GM19238 (cell line): Measurements from ENCODE around the gene BMPR2.
"Not testable (repeated sequence)": the region's sequence is repeated elsewhere in the genome, so short reads cannot be mapped to it uniquely, and the experiment has no call there.

Experiments used
- DNase-seq: peaks from one replicate; pipeline ENCODE4 v3.0.0; 2011; ENCODE audit warnings: low spot score; ENCODE audit not compliant: insufficient read length

Gene BMPR2

DNA sequence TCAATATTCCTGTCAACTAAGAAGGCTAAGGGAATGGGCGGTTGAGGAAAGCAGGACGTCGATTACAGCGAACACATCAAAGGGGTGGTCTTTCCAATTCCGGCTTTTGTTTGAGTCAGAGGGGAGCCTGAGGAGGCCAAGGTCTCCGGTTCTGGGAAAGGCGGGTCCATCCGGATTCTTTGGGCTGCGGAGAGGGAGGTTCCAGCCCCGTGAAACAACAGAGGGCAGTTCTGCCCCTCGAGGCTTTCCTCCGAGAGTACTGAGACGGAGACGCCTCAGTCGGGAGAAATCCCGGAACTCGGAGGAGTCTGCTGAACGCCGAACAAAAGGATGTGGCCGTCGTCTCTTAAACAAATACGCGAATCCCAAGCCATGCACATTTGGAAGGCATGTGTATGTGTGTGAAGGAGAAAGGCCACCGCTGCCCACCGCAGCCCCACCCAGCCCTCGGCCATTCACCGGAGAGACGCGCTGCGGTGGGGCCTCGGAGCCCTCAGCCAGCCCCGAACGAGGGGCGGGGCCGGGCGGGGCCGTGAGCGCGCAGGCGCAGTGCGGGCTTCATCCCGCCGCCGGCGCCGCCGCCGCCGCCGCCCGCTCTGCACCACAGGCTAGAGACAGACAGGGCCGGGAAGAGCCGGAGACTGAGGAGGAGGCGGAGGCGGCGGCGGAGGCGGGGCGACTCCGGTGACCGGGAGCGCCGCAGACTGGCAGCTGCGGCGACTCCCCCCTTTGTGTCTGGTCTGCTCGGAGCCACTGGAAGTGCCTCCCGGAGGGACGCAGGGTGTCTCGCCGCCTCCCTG, at the start of gene BMPR2:
BMPR2 (plus strand) TSS at position 719 of the 800 bp plus-strand sequence. CDS start 1,148 bp downstream, outside the sequence.
- peak; percentile 61 for DNase-seq

DNA sequence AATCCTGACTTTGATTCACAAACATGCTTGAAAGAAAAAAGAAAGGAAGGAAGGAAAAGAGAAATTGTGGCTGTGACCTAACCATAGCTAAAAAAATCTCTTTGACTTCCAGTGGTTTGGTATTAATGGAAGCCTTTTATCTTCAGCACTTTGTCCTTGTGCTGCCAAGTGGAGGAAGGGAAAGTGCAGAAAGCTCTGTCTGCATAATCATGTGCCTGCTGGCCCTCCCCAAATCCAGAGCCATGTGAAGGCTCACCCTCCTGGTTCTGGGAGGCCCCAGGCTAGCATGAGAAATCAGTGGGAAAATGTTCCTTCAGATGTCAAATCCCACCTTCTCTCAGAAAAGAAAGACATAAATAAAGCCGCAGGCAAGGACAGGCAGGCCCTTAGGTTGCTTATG, 48.3 kb upstream of the BMPR2 start:
- no peak for DNase-seq

GRCh38 chr2:202335791-202336467, 40.2 kb upstream of the BMPR2 start:
- DNase-seq, result no peak

DNA sequence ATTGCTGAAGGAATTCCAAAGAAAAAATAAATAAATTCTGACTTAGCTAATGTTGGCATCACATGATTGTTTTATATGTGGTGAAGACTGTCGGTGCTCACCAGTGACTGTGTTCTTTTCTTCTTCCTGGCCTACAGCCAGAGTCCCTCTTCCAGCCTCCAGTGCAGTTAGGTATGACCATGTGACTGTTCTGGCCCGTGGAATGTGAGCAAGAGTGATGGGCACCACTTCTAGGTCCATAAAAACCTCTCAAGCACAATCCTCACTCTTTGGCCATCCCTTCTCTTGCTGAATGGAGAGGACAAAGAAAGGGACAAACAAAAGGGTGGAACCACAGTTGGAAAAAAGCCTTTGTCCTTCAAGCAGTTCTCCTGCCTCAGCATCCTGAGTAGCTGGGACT, 39.0 kb upstream of the BMPR2 start:
- no peak for DNase-seq

GRCh38 chr2:202337706-202338346, 38.3 kb upstream of the BMPR2 start:
- DNase-seq, result no peak

DNA sequence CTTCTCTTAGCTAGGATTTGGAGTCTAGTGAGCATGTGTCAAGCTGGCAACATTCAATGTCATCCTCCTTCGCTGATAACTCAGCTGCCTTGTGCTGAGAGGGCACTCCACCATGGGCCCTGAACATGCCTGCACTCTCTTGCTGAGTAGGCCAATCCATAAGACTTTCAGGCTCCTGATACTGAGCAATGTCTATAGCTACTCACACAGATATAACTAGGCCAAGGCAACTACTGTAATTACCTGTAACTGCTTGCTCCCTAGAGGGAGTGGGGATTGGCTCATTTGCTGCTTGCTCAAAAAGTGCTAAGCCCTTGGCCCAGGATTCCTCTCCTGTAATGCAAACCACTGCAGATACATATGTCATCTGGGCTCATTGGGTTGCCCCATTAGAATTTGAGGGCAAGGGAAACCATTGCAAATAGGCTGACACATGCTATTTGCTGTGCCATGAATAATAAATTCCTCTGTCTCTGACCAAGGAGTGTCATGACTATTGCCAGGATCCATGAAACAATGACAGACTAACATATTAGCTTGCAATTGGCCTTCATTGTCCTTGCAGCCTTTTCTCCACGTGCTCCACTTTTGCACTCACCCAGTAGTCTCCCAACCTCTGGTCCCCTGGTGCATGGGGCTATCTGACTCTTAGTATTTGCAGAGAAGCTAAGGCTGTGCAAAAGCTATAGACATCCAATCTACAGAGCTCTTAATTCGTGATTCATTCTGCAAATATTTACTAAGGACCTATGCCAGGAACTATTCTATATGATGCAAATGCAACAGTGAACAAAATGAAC, 36.9 kb upstream of the BMPR2 start:
- DNase-seq, result no peak

DNA sequence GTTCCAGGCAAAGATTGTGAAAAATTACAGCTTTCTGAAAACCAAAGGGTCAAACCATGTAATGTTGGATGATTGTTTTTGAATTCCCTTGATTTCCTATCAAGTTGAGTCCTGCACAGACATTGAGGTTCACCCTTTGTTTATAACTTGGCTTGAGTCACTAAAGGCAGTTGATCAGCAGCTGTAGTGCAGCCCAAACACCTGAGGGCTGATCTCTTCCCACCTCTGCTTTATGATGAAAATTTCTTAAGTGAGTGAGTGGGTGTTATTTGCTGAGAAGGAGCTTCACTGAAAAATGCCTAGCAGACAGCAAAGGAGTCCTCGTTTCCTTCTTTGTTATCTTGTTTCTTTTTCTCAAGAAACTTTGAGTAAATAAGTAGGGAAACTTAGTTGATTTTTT, 31.9 kb upstream of the BMPR2 start:
- DNase-seq, result no peak

DNA sequence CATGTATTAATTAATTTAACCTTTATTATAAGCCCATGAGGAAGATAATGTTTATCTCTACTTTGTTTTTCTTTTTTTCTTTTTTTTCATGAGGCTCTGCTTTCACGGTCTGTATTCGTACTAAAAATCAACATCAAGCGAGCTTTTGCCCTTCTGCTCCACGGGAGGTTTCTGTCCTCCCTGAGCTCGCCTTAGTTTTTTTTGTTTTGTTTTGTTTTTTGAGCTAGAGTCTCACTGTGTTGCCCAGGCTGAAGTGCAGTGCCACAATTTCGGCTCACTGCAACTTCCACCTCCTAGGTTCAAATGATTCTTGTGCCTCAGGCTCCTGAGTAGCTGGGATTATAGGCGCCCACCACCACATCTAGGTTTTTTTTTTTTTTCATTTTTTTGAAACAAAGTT, 29.9 kb upstream of the BMPR2 start:
- no peak for DNase-seq

GRCh38 chr2:202353430-202353829, 22.7 kb upstream of the BMPR2 start:
- DNase-seq, result no peak

DNA sequence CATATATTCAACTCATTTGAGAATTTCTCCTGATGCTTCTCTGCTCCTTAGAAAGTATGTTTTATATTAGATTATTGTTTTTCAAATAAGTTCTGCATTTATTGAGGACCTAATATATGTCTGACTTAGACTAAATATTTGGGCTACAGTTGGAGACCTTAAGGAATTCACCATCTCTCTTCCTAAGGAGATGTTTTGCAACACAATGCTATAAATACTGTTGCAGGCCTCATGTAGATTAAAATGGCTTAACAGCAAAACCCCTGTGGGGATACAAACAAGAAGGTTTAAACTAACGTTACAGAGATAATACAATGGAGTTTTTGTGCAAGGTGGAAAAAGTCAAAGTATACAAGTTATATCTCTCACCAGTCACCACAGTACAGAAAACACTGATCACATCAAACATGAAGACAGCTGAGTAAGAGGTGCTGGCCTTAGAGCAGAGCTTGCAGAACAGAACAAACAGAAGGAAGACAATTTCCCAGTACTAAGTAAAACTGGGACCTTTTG, 20.1 kb upstream of the BMPR2 start:
- DNase-seq, result no peak

GRCh38 chr2:202358924-202359323, 17.2 kb upstream of the BMPR2 start:
- DNase-seq, result not testable (repeated sequence)

DNA sequence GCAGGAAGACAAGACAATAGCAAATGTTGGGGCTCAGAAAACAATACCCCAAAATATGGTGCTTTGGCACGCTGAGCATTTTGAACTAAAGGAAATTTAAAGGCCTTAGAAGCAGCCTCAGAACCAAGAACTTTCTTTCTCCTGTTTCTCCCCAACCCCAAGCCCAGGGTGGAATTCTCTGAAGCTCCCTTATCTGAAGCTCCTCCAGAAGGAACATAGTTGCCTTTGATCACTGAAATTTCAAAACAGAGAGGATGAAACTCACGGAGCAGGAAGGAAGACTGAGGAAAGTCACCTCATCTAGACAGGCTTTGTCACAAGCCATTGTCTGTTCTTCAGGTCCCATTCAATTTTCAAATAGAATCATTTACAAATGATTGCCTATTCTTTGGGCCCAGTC, 15.5 kb upstream of the BMPR2 start:
- DNase-seq, result no peak

- no peak for DNase-seq
Observed at GRCh38 chr2:202361108-202361507, 15.0 kb upstream of the BMPR2 start.

GRCh38 chr2:202373490-202373889, 2.6 kb upstream of the BMPR2 start:
- no peak for DNase-seq

DNA sequence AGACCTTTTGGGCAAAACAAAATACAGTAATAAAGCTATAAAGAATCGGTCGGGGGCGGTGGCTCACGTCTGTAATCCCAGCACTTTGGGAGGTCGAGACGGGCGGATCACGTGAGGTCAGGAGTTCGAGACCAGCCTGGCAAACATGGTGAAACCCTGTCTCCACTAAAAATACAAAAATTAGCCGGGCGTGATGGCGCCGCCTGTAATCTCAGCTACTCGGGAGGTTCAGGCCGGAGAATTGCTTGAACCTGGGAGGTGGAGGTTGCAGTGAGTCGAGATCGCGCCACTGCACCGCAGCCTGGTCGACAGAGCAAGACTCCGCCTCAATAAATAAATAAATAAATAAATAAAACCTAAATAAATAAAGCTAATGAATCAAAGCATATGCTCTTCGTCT, 1.7 kb upstream of the BMPR2 start:
- DNase-seq, result not testable (repeated sequence)

- no peak for DNase-seq
Observed at GRCh38 chr2:202375033-202375608, 1.0 kb upstream of the BMPR2 start.

GRCh38 chr2:202376460-202377206, 506 bp downstream of the BMPR2 start:
- no peak for DNase-seq

DNA sequence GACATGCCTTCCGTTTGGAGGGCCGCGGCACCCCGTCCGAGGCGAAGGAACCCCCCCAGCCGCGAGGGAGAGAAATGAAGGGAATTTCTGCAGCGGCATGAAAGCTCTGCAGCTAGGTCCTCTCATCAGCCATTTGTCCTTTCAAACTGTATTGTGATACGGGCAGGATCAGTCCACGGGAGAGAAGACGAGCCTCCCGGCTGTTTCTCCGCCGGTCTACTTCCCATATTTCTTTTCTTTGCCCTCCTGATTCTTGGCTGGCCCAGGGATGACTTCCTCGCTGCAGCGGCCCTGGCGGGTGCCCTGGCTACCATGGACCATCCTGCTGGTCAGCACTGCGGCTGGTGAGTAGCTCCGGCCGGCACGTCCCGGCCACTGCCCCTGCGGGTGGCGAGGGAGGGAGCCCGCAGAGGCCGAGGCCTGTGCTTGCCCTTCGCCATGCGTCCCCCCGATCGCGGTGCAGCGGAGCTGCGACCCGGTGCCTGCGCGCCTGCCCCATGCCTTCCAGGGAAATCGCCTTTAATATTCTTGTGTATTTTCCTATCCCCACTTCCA, 1.2 kb downstream of the BMPR2 start:
- DNase-seq, result no peak

- no peak for DNase-seq
Observed at GRCh38 chr2:202378001-202378400, 1.9 kb downstream of the BMPR2 start.
